HL-60 (cell line): ENCODE data around the gene POU2F3.

Source experiments
- DNase-seq, 2 experiments: peaks; one replicate each; pipeline ENCODE4 v3.0.0-alpha.2; 2010 to 2020; ENCODE audit warnings: low read depth in 1 of 2, low spot score in 1 of 2
- H3K27ac ChIP-seq: fragments of 250-450 bp; sonication (Bioruptor Pico); replicated peaks from 2 replicates; pipeline ENCODE4 v1.5.1; 2020; ENCODE audit warnings: mild to moderate bottlenecking, moderate library complexity
- H3K27me3 ChIP-seq: fragments of 250-450 bp; sonication (Bioruptor Pico); 2 replicates; pipeline ENCODE4 v1.5.1; 2021; ENCODE audit warnings: mild to moderate bottlenecking, moderate library complexity; ENCODE audit not compliant: insufficient read depth, poor library complexity, severe bottlenecking
- H3K4me3 ChIP-seq: replicated peaks from 2 replicates; pipeline ENCODE4 v1.5.1; 2011; ENCODE audit warnings: mild to moderate bottlenecking, control low read depth, low read length; ENCODE audit not compliant: insufficient read depth
- GABPA ChIP-seq: IDR thresholded peaks from 2 replicates; pipeline ENCODE4 v1.6.1; 2012; ENCODE audit warnings: low read depth
- POLR2AphosphoS5 ChIP-seq: IDR thresholded peaks from 2 replicates; pipeline ENCODE4 v1.6.1; 2012; ENCODE audit warnings: low read depth
- SPI1 ChIP-seq: IDR thresholded peaks from 2 replicates; pipeline ENCODE4 v1.6.1; 2012; ENCODE audit warnings: low read depth, mild to moderate bottlenecking, borderline replicate concordance
- long read RNA-seq: library from polyadenylated mRNA; unstranded; transcript quantifications from one replicate; pipeline ENCODE4 v2.0.0, GENCODE V29; 2020
- TF ChIP-seq, protein P1 (sequence below): IDR thresholded peaks from 2 replicates; pipeline ENCODE4 v1.6.1; 2012; ENCODE audit warnings: low read depth; ENCODE audit not compliant: insufficient replicate concordance
- TF ChIP-seq, protein P2 (sequence below): IDR thresholded peaks from one replicate; pipeline ENCODE4 v1.5.1; 2011; ENCODE audit warnings: low read length, control low read depth, inconsistent platforms; ENCODE audit not compliant: insufficient read depth

POU2F3 gene
- long read RNA-seq = 0 reads

DNA sequence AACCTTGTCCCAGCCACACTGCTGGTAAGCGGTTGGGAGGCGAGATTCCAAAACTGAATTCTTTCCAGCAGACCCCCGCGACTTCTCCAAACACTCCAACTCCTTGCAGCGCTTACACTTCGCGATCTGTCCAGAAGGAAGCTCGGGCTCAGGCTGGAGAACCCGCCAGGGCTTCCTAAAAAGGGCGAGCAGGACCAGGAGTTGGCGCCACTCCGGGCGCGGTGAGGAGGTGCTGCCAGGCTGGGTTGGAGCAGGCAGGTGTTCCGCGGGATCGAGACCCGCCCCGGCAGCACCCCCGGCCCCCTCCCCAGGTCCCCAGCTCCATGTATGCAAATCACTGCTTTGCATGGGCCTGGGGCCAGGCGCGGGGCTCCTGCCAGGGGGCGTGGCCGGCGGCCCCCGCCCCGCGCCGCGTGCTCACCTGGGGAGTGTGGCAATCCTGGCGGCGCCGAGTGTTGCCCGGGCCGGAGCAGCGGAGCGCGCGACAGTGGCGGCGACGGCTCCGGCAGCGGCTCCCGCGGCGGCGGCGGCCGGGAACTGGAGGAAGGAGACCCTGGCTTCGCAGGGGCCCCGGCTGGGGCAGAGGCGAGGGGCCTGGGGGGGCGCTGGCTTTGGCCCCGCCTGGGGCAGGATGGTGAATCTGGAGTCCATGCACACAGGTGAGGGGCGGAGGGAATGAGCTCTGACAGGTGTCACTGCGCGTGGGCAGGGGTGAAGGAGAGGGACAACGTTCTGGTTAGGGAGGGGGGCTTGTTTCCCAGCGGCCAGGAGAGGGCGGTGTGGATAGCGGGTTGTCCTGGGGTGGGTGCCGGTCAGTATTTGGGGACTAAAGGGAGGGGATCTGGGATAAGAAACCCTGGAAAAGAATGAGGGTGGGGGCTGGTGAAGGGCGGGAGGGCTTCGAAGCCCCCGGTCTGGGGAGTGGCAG lies at the start of gene POU2F3:
Gene POU2F3 (plus strand): TSS at position 428 of the 928 bp plus-strand sequence. CDS start 204 bp downstream, at position 632.
- H3K27ac ChIP-seq = no peak within 1 kb of the TSS
- no peak for DNase-seq
- peaks cover 42% of the 10 kb centered on the region for H3K27me3 ChIP-seq
- TF ChIP-seq GABPA (no peak), POLR2AphosphoS5 (no peak), SPI1 (no peak)
- TF ChIP-seq, protein P1, sequence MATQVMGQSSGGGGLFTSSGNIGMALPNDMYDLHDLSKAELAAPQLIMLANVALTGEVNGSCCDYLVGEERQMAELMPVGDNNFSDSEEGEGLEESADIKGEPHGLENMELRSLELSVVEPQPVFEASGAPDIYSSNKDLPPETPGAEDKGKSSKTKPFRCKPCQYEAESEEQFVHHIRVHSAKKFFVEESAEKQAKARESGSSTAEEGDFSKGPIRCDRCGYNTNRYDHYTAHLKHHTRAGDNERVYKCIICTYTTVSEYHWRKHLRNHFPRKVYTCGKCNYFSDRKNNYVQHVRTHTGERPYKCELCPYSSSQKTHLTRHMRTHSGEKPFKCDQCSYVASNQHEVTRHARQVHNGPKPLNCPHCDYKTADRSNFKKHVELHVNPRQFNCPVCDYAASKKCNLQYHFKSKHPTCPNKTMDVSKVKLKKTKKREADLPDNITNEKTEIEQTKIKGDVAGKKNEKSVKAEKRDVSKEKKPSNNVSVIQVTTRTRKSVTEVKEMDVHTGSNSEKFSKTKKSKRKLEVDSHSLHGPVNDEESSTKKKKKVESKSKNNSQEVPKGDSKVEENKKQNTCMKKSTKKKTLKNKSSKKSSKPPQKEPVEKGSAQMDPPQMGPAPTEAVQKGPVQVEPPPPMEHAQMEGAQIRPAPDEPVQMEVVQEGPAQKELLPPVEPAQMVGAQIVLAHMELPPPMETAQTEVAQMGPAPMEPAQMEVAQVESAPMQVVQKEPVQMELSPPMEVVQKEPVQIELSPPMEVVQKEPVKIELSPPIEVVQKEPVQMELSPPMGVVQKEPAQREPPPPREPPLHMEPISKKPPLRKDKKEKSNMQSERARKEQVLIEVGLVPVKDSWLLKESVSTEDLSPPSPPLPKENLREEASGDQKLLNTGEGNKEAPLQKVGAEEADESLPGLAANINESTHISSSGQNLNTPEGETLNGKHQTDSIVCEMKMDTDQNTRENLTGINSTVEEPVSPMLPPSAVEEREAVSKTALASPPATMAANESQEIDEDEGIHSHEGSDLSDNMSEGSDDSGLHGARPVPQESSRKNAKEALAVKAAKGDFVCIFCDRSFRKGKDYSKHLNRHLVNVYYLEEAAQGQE = no peak
- TF ChIP-seq, protein P2, sequence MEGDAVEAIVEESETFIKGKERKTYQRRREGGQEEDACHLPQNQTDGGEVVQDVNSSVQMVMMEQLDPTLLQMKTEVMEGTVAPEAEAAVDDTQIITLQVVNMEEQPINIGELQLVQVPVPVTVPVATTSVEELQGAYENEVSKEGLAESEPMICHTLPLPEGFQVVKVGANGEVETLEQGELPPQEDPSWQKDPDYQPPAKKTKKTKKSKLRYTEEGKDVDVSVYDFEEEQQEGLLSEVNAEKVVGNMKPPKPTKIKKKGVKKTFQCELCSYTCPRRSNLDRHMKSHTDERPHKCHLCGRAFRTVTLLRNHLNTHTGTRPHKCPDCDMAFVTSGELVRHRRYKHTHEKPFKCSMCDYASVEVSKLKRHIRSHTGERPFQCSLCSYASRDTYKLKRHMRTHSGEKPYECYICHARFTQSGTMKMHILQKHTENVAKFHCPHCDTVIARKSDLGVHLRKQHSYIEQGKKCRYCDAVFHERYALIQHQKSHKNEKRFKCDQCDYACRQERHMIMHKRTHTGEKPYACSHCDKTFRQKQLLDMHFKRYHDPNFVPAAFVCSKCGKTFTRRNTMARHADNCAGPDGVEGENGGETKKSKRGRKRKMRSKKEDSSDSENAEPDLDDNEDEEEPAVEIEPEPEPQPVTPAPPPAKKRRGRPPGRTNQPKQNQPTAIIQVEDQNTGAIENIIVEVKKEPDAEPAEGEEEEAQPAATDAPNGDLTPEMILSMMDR = no peak
- no peak within 1 kb of the TSS for H3K4me3 ChIP-seq

DNA sequence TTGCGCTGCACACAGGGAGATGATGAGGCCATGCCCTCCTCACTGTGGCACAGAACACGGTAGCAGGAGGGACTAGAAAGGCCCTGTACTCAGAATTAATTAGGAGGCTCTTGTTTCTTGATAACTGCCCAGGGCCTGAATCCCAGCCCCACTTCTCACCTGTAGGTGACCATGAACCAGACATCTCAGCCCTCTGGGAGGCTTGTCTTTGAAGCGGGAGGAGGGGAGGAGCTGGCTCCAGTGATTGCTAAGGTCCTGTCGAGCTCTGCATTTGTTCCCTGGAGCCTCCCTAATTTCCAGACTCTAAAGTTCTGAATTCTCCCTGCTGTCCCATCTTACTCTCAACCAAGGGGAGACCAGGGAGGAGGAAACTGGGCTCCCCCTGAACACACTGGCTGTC lies 48.9 kb upstream of the POU2F3 start:
- Histone ChIP-seq H3K27ac (no peak overlapping the region), H3K27me3 (no peaks in the 10 kb centered on the region), H3K4me3 (no peak overlapping the region)
- no peak for DNase-seq
- TF ChIP-seq GABPA (no peak), SPI1 (no peak), POLR2AphosphoS5 (no peak)
- TF ChIP-seq, protein P1 = no peak
- TF ChIP-seq, protein P2 = no peak

DNA sequence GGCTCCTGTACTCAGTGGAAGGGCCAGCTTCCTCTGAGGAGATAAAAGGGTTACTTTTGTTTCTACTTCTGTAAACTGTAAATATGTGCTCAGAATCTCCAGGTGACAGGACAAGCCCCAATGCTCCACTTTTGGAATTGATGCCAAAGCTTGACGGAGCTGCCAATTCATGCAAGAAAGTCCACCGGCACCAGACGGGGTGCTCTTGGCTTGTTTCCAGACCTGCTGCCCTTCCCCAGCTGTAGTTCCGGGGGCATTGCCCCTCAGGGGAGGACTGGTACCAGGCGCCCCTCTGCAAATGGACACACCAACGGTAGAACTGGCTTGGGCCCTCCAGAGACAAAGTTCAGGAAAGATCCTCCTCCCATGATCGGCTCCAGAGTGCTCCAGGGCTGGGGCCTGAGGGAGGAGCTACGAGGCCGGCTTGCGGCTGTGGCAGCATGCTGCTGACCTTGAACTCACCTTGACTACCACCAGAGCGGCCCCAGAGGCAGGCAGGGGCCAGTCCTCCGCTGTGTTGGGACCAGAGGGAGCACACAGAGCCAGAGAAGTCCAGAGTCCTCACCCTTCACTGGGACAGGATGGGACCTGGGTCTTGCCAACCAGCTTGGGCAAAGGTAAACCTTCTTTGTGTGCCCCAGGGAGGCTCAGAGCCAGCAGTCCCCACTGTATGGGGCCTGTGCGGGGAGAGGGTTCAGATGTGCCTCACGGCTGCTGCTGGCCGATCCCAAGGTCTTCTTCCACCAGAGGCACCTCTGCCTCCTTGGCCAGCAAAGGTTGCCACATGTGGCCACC lies 46.9 kb upstream of the POU2F3 start:
- DNase-seq = no peak
- Histone ChIP-seq H3K4me3 (no peak overlapping the region), H3K27ac (no peak overlapping the region), H3K27me3 (no peaks in the 10 kb centered on the region)
- TF ChIP-seq GABPA (no peak), SPI1 (no peak), POLR2AphosphoS5 (no peak)
- TF ChIP-seq, protein P2 = no peak
- TF ChIP-seq, protein P1 = no peak
